ENCODE results near the gene MEG3.

MEG3 gene

GRCh38 chr14:100822532-100823296, 3.2 kb upstream of the MEG3 start:
- H2AFZ ChIP-seq (ENCODE audit: low read depth, low read length) = no peak overlapping the region
- no peaks in the 10 kb centered on the region for H3K27me3 ChIP-seq (ENCODE audit: insufficient read depth, low read length)
- no peaks in the 10 kb centered on the region for H3K36me3 ChIP-seq (ENCODE audit: insufficient read depth, low read length)

GRCh38 chr14:100823413-100824080, 2.4 kb upstream of the MEG3 start:
- Histone ChIP-seq H3K4me3 (ENCODE audit: low read length) (no peak overlapping the region), H3K4me1 (ENCODE audit: insufficient read depth, low read length) (peaks cover 11% of the 10 kb centered on the region), H2AFZ (ENCODE audit: low read depth, low read length) (no peak overlapping the region), H3K27me3 (ENCODE audit: insufficient read depth, low read length) (no peaks in the 10 kb centered on the region), H3K9me3 (ENCODE audit: low read length) (peaks cover 10% of the 10 kb centered on the region), H3K36me3 (ENCODE audit: insufficient read depth, low read length) (no peaks in the 10 kb centered on the region)

More at GRCh38 chr14:100822532-100823296, 3.2 kb upstream of the MEG3 start:
- peaks cover 11% of the 10 kb centered on the region for H3K4me1 ChIP-seq (ENCODE audit: insufficient read depth, low read length)
- peaks cover 9% of the 10 kb centered on the region for H3K9me3 ChIP-seq (ENCODE audit: low read length)
- H3K4me3 ChIP-seq (ENCODE audit: low read length) = no peak overlapping the region

GRCh38 chr14:100824091-100824551, 1.8 kb upstream of the MEG3 start:
- H3K4me3 ChIP-seq (ENCODE audit: low read length) = no peak overlapping the region
- peaks cover 10% of the 10 kb centered on the region for H3K9me3 ChIP-seq (ENCODE audit: low read length)
- H3K36me3 ChIP-seq (ENCODE audit: insufficient read depth, low read length) = no peaks in the 10 kb centered on the region
- peaks cover 11% of the 10 kb centered on the region for H3K4me1 ChIP-seq (ENCODE audit: insufficient read depth, low read length)
- H2AFZ ChIP-seq (ENCODE audit: low read depth, low read length) = no peak overlapping the region
- H3K27me3 ChIP-seq (ENCODE audit: insufficient read depth, low read length) = no peaks in the 10 kb centered on the region

GRCh38 chr14:100824901-100825712, 811 bp upstream of the MEG3 start:
- H3K27me3 ChIP-seq (ENCODE audit: insufficient read depth, low read length) = no peaks in the 10 kb centered on the region
- no peaks in the 10 kb centered on the region for H3K36me3 ChIP-seq (ENCODE audit: insufficient read depth, low read length)
- H3K9me3 ChIP-seq (ENCODE audit: low read length) = peaks cover 10% of the 10 kb centered on the region
- H3K4me3 ChIP-seq (ENCODE audit: low read length) = no peak overlapping the region
- H3K4me1 ChIP-seq (ENCODE audit: insufficient read depth, low read length) = peaks cover 21% of the 10 kb centered on the region
- no peak overlapping the region for H2AFZ ChIP-seq (ENCODE audit: low read depth, low read length)

- H3K4me3 ChIP-seq (ENCODE audit: low read length) = no peak overlapping the region
- no peaks in the 10 kb centered on the region for H3K36me3 ChIP-seq (ENCODE audit: insufficient read depth, low read length)
- H2AFZ ChIP-seq (ENCODE audit: low read depth, low read length) = no peak overlapping the region
- H3K27me3 ChIP-seq (ENCODE audit: insufficient read depth, low read length) = no peaks in the 10 kb centered on the region
- H3K9me3 ChIP-seq (ENCODE audit: low read length) = peaks cover 10% of the 10 kb centered on the region
- peaks cover 35% of the 10 kb centered on the region for H3K4me1 ChIP-seq (ENCODE audit: insufficient read depth, low read length)
These were observed 628 bp downstream of the MEG3 start for GRCh38 chr14:100826391-100827100.

GRCh38 chr14:100827101-100828021, 1.4 kb downstream of the MEG3 start:
- peaks cover 10% of the 10 kb centered on the region for H3K9me3 ChIP-seq (ENCODE audit: low read length)
- no peaks in the 10 kb centered on the region for H3K27me3 ChIP-seq (ENCODE audit: insufficient read depth, low read length)
- peaks cover 44% of the 10 kb centered on the region for H3K4me1 ChIP-seq (ENCODE audit: insufficient read depth, low read length)
- no peaks in the 10 kb centered on the region for H3K36me3 ChIP-seq (ENCODE audit: insufficient read depth, low read length)
- H3K4me3 ChIP-seq (ENCODE audit: low read length) = no peak overlapping the region
- no peak overlapping the region for H2AFZ ChIP-seq (ENCODE audit: low read depth, low read length)

- H3K36me3 ChIP-seq (ENCODE audit: insufficient read depth, low read length) = no peaks in the 10 kb centered on the region
- no peaks in the 10 kb centered on the region for H3K27me3 ChIP-seq (ENCODE audit: insufficient read depth, low read length)
- H3K4me3 ChIP-seq (ENCODE audit: low read length) = no peak overlapping the region
- peaks cover 43% of the 10 kb centered on the region for H3K4me1 ChIP-seq (ENCODE audit: insufficient read depth, low read length)
- H2AFZ ChIP-seq (ENCODE audit: low read depth, low read length) = no peak overlapping the region
- peaks cover 10% of the 10 kb centered on the region for H3K9me3 ChIP-seq (ENCODE audit: low read length)
These were observed 2.3 kb downstream of the MEG3 start for GRCh38 chr14:100828031-100828769.

GRCh38 chr14:100830681-100831080, 4.8 kb downstream of the MEG3 start:
- H3K4me1 ChIP-seq (ENCODE audit: insufficient read depth, low read length) = peaks cover 38% of the 10 kb centered on the region
- peak overlapping the region; percentile 8 for H2AFZ ChIP-seq (ENCODE audit: low read depth, low read length)
- H3K36me3 ChIP-seq (ENCODE audit: insufficient read depth, low read length) = no peaks in the 10 kb centered on the region
- H3K9me3 ChIP-seq (ENCODE audit: low read length) = peaks cover 8% of the 10 kb centered on the region
- no peak overlapping the region for H3K4me3 ChIP-seq (ENCODE audit: low read length)
- H3K27me3 ChIP-seq (ENCODE audit: insufficient read depth, low read length) = no peaks in the 10 kb centered on the region

GRCh38 chr14:100832311-100832960, 6.5 kb downstream of the MEG3 start:
- Histone ChIP-seq H2AFZ (ENCODE audit: low read depth, low read length) (no peak overlapping the region), H3K4me3 (ENCODE audit: low read length) (no peak overlapping the region), H3K9me3 (ENCODE audit: low read length) (peaks cover 3% of the 10 kb centered on the region), H3K36me3 (ENCODE audit: insufficient read depth, low read length) (no peaks in the 10 kb centered on the region), H3K27me3 (ENCODE audit: insufficient read depth, low read length) (no peaks in the 10 kb centered on the region), H3K4me1 (ENCODE audit: insufficient read depth, low read length) (peaks cover 38% of the 10 kb centered on the region)

GRCh38 chr14:100834082-100834793, 8.3 kb downstream of the MEG3 start:
- H2AFZ ChIP-seq (ENCODE audit: low read depth, low read length) = no peak overlapping the region
- H3K9me3 ChIP-seq (ENCODE audit: low read length) = no peaks in the 10 kb centered on the region
- no peaks in the 10 kb centered on the region for H3K27me3 ChIP-seq (ENCODE audit: insufficient read depth, low read length)
- peaks cover 54% of the 10 kb centered on the region for H3K4me1 ChIP-seq (ENCODE audit: insufficient read depth, low read length)
- no peaks in the 10 kb centered on the region for H3K36me3 ChIP-seq (ENCODE audit: insufficient read depth, low read length)
- H3K4me3 ChIP-seq (ENCODE audit: low read length) = no peak overlapping the region
